HG02763 (cell line): ENCODE results near the gene KIAA1217.

ENCODE experiments used
- ATAC-seq: cut with Tn5 transposase; IDR thresholded peaks from one replicate; pipeline ENCODE4 v1.9.1; 2021; ENCODE audit warnings: mild to moderate bottlenecking, moderate library complexity; ENCODE audit not compliant: unreplicated experiment

The KIAA1217 gene

GRCh38 chr10:24485304-24485703, 276.4 kb downstream of the KIAA1217 start:
- ATAC-seq: no peak

- no peak for ATAC-seq
These were observed 279.7 kb downstream of the KIAA1217 start for GRCh38 chr10:24488631-24489030.

GRCh38 chr10:24493165-24493564, 284.2 kb downstream of the KIAA1217 start:
- no peak for ATAC-seq

GRCh38 chr10:24494236-24494635, 285.3 kb downstream of the KIAA1217 start:
- ATAC-seq: no peak

GRCh38 chr10:24494777-24495176, 285.8 kb downstream of the KIAA1217 start:
- ATAC-seq: no peak

- no peak for ATAC-seq
These were observed 286.9 kb downstream of the KIAA1217 start for GRCh38 chr10:24495666-24496460.

- no peak for ATAC-seq
These were observed 288.0 kb downstream of the KIAA1217 start for GRCh38 chr10:24496906-24497305.

- ATAC-seq: no peak
These were observed 292.2 kb downstream of the KIAA1217 start for GRCh38 chr10:24501056-24501711.

GRCh38 chr10:24502006-24502405, 293.1 kb downstream of the KIAA1217 start:
- ATAC-seq: no peak

- no peak for ATAC-seq
These were observed 294.0 kb downstream of the KIAA1217 start for GRCh38 chr10:24502801-24503460.

- ATAC-seq: peak; percentile 56
These were observed 294.8 kb downstream of the KIAA1217 start for GRCh38 chr10:24503461-24504320.

GRCh38 chr10:24505759-24506158, 296.8 kb downstream of the KIAA1217 start:
- ATAC-seq: no peak

GRCh38 chr10:24513155-24513554, 304.2 kb downstream of the KIAA1217 start:
- no peak for ATAC-seq

GRCh38 chr10:24515481-24515880, 306.5 kb downstream of the KIAA1217 start:
- ATAC-seq: no peak

- ATAC-seq: no peak
These were observed 309.5 kb downstream of the KIAA1217 start for GRCh38 chr10:24518411-24518810.

GRCh38 chr10:24518981-24519597, 310.2 kb downstream of the KIAA1217 start:
- no peak for ATAC-seq

- ATAC-seq: no peak
These were observed 311.0 kb downstream of the KIAA1217 start for GRCh38 chr10:24519950-24520349.

GRCh38 chr10:24524314-24524713, 315.4 kb downstream of the KIAA1217 start:
- no peak for ATAC-seq

GRCh38 chr10:24526085-24526649, 317.2 kb downstream of the KIAA1217 start:
- no peak for ATAC-seq

GRCh38 chr10:24528946-24529345, 320.0 kb downstream of the KIAA1217 start:
- ATAC-seq: no peak
